Measurements from ENCODE around the gene ADIPOR1.
A peak's percentile ranks its signal among the peaks of the same experiment; 100 is the strongest.

Gene ADIPOR1

GRCh38 chr1:202968351-202968750 is 10.2 kb upstream of the ADIPOR1 start:
- no peak for DNase-seq (ENCODE audit: low read depth)
- TF ChIP-seq CTCF (IDR thresholded peaks at IDR 0.05; ENCODE audit: insufficient read depth, low read depth, low read length, missing control alignments): no peak
- no peak overlapping the region for H3K4me3 ChIP-seq (ENCODE audit: low read length)

GRCh38 chr1:202967684-202968281 is 9.7 kb upstream of the ADIPOR1 start:
- DNase-seq (ENCODE audit: low read depth): peak; percentile 33
- no peak for TF ChIP-seq CTCF (IDR thresholded peaks at IDR 0.05; ENCODE audit: insufficient read depth, low read depth, low read length, missing control alignments)
- peak overlapping the region; percentile 93 for H3K4me3 ChIP-seq (ENCODE audit: low read length)

DNA sequence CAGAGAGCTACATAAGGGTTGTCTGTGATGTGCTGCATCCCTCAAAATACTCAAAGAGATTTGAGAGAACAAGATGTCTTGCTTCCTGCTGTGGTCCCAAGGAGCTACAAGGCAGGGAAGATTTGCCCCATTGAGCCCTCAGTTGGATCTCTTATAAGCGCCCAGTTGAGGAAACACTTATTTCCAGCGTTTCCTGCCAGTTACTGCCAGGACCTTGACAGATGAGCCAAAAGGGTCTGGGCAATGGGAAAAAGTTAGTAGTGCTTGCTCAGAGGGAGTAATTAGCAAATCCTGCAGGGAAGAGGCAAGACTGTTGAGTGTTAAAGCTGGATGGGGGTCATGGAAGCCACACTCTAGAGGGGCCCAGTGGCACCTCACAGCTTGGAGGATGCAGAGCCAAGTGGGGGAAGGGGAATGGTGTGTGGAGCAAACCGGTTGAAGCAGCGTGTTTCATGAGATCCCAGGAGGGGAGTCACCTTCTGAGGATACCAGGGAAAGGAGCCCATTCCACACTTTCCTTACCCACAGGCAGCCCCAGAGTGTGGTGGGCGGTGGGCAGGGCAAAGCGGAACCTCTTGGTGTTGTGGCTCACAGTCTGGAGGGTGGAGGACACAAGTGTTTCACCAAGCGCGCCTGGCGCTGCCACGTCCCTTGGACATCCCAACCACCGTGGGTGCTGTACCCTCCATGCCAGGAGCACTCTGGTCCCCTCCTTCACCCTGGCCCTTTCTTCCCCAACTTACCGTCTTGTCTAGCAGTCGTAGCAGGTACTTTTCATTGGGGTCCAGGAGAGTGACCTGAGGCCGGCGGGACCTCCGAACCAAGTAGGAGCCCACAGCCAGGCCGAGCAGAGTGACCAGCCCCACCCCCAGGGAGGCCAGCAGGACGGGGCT is 8.1 kb upstream of the ADIPOR1 start:
- peak; percentile 40 for DNase-seq (ENCODE audit: low read depth)
- TF ChIP-seq CTCF (IDR thresholded peaks at IDR 0.05; ENCODE audit: insufficient read depth, low read depth, low read length, missing control alignments): no peak
- H3K4me3 ChIP-seq (ENCODE audit: low read length): peak overlapping the region; percentile 93

DNA sequence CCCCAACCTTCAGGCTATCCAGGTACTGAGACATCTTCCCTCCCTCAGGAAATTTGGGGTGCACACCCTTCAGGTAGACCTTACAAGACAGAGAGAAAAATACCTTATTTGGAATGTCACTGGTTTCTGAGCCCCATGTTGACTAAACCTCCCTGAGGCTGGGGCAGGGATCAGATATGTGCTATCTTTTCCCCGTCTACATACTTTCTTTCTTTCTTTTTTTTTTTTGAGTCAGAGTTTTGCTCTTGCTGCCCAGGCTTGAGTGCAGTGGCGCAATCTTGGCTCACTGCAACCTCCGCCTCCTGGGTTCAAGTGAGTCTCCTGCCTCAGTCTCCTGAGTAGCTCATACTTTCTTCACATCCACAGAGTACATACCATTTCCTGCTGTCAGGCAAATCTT is 7.3 kb upstream of the ADIPOR1 start:
- peak; percentile 92 for DNase-seq (ENCODE audit: low read depth)
- TF ChIP-seq CTCF (IDR thresholded peaks at IDR 0.05; ENCODE audit: insufficient read depth, low read depth, low read length, missing control alignments): no peak
- no peak overlapping the region for H3K4me3 ChIP-seq (ENCODE audit: low read length)

DNA sequence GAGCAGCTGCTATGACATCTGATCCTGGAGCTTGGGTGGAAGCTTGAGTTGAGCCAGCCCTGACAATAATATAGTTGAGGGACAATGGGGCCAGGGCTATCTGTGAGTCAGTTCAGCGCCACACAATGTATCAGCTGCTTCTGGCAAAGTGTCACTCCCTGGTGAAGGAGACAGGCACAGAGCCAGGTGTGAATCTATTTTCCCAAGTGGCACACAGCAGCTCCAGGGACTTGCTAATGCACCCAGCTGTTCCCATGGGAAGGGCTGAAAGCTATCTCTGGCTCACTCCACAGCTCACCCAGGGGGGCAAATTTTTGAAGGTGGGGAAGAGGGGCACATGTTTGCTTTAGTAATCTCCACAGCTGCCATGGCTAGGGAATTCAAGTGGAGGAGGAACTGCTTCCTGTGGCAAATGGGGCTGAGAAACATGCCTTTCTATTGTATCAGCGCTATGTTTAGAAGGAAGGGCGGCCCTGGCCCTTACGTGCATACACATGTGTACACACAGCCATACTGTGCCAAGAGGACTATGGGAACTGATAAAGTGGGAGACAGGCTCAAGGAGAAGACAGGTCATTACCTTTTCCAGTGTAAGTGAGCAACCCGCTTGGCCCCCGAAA is 6.8 kb upstream of the ADIPOR1 start:
- no peak overlapping the region for H3K4me3 ChIP-seq (ENCODE audit: low read length)
- no peak for TF ChIP-seq CTCF (IDR thresholded peaks at IDR 0.05; ENCODE audit: insufficient read depth, low read depth, low read length, missing control alignments)
- peak; percentile 91 for DNase-seq (ENCODE audit: low read depth)

DNA sequence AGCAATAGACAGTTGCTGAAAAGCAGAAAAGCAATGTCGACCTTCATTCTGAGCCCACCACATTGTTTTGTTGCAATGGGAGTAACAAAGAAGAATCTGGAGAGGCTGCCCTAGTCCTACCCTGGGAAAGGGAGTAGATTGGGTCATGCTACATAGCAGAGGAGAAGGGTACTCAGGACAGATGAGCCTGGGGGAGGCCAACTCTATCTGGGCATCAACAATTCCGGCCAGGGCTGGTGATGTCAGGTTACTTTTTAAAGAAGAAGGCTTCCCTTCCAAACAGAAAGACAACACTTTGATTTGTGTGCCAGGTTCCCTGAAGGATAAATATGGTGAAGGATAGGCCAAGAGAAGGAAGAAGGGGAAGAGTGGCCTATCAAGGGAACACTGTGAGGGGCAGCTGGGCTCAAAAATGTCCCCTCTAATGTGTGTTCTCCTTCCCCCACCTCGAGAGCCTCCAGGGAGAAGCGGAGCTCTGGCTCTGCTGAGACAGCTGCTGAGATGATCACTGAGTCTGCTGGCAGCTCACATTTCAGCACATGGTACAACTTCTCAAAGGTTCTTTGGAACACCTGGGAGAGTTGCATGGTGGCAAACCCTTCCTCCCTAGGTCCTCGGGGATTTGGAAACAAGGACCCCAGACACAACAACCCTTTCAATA is 3.2 kb upstream of the ADIPOR1 start:
- H3K4me3 ChIP-seq (ENCODE audit: low read length): no peak overlapping the region
- TF ChIP-seq CTCF (IDR thresholded peaks at IDR 0.05; ENCODE audit: insufficient read depth, low read depth, low read length, missing control alignments): no peak
- no peak for DNase-seq (ENCODE audit: low read depth)

All from epithelial cell of esophagus (primary cell).